HepG2 (cell line): ENCODE measurements around the gene SLC38A3. TPM values are rescaled to one million over a fixed set of nuclear protein-coding genes. Genes with fewer than 3 reads are reported as not detected.
A peak's percentile ranks its signal among the peaks of the same experiment; 100 is the strongest.

Source experiments
- AGO2 ChIP-seq: fragments of 200-400 bp; formaldehyde crosslinking; optimal IDR thresholded peaks from 2 replicates; pipeline ENCODE3; 2017; ENCODE audit warnings: mild to moderate bottlenecking, low read depth, low read length, moderate library complexity
- HMG20A ChIP-seq: IDR thresholded peaks from 2 replicates; pipeline ENCODE4 v1.6.1; 2016; ENCODE audit warnings: borderline replicate concordance
- JUNB ChIP-seq: sonication (generic); formaldehyde crosslinking; IDR thresholded peaks from 2 replicates; pipeline ENCODE4 v1.8.0; 2022; ENCODE audit warnings: missing genetic modification reagents, mild to moderate bottlenecking, borderline replicate concordance
- KDM3A ChIP-seq: IDR thresholded peaks from 2 replicates; pipeline ENCODE4 v1.6.1; 2018; ENCODE audit warnings: low read depth, missing compliant biosample characterization
- NFKBIZ ChIP-seq: IDR thresholded peaks from 2 replicates; pipeline ENCODE4 v1.6.1; 2018; ENCODE audit warnings: missing genetic modification reagents, missing compliant biosample characterization
- POLR2A ChIP-seq, 2 experiments: IDR thresholded peaks; 2 replicates each; pipeline ENCODE4 v1.6.1; 2011; ENCODE audit warnings: low read depth in 2 of 2, low read length in 2 of 2, mild to moderate bottlenecking in 1 of 2, moderate library complexity in 1 of 2; ENCODE audit not compliant: insufficient read depth in 1 of 2
- RBM39 ChIP-seq: fragments of 200-400 bp; formaldehyde crosslinking; IDR thresholded peaks from one replicate; pipeline ENCODE4 v1.6.1; 2018; ENCODE audit warnings: antibody characterized with exemption, mild to moderate bottlenecking, low read depth, low read length; ENCODE audit not compliant: poor library complexity, severe bottlenecking
- ZBTB38 ChIP-seq: sonication (generic); formaldehyde crosslinking; IDR thresholded peaks from 2 replicates; pipeline ENCODE4 v1.5.1; 2020; ENCODE audit warnings: mild to moderate bottlenecking, missing genetic modification reagents
- ZC3H13 ChIP-seq: sonication (generic); formaldehyde crosslinking; IDR thresholded peaks from 2 replicates; pipeline ENCODE4 v1.8.1; 2023; ENCODE audit warnings: mild to moderate bottlenecking, missing genetic modification reagents, moderate library complexity
- ZC3H4 ChIP-seq: sonication (generic); formaldehyde crosslinking; IDR thresholded peaks from 2 replicates; pipeline ENCODE4 v1.4.0; 2020; ENCODE audit warnings: missing genetic modification reagents, borderline replicate concordance
- ZFYVE20 ChIP-seq: sonication (generic); formaldehyde crosslinking; IDR thresholded peaks from 2 replicates; pipeline ENCODE4 v1.8.0; 2023; ENCODE audit warnings: low read depth, mild to moderate bottlenecking, moderate library complexity, missing genetic modification reagents, borderline replicate concordance
- ZNF20 ChIP-seq: sonication (generic); formaldehyde crosslinking; IDR thresholded peaks from 2 replicates; pipeline ENCODE4 v1.4.0; 2020; ENCODE audit warnings: mild to moderate bottlenecking, moderate library complexity, missing genetic modification reagents
- ZNF230 ChIP-seq: sonication (generic); formaldehyde crosslinking; IDR thresholded peaks from 2 replicates; pipeline ENCODE4 v1.4.0; 2020; ENCODE audit warnings: mild to moderate bottlenecking, missing genetic modification reagents
- ZNF430 ChIP-seq: sonication (generic); formaldehyde crosslinking; IDR thresholded peaks from 2 replicates; pipeline ENCODE4 v1.9.0; 2021; ENCODE audit warnings: mild to moderate bottlenecking, missing genetic modification reagents
- ZNF441 ChIP-seq: sonication (generic); formaldehyde crosslinking; IDR thresholded peaks from 2 replicates; pipeline ENCODE4 v1.7.0; 2021; ENCODE audit warnings: missing genetic modification reagents, borderline replicate concordance
- polyA plus RNA-seq, 8 experiments: library from polyadenylated mRNA; depleted of rRNA in 3 of 8; stranded (reverse) in 7 of 8; unstranded in 1 of 8; fragments of >200 nt; fragmentation: Illumina TruSeq in 4 of 8; extraction: Trizol in 4 of 8; gene quantifications; 2 replicates each; pipeline versions ENCODE4 v1.2.1 to v1.2.3, GENCODE V29; 2011 to 2016; ENCODE audit warnings: low read depth in 4 of 8, missing spikeins in 1 of 8, mixed read lengths in 1 of 8; ENCODE audit not compliant: insufficient read depth in 1 of 8
- total RNA-seq, 5 experiments: library from RNA; depleted of rRNA; stranded (reverse); fragments of >200 nt; fragmentation: Illumina TruSeq; extraction: Trizol; gene quantifications; 2 replicates each; pipeline ENCODE4 v1.2.3, GENCODE V29; 2016; ENCODE audit warnings: low read depth in 1 of 5
- TF ChIP-seq, protein P1 (sequence below): sonication (generic); formaldehyde crosslinking; IDR thresholded peaks from 2 replicates; pipeline ENCODE4 v1.4.0; 2020; ENCODE audit warnings: low read depth, mild to moderate bottlenecking, missing genetic modification reagents
- TF ChIP-seq, protein P2 (sequence below): sonication (generic); formaldehyde crosslinking; IDR thresholded peaks from 2 replicates; pipeline ENCODE4 v1.8.1; 2023; ENCODE audit warnings: mild to moderate bottlenecking, missing genetic modification reagents
- TF ChIP-seq, protein P3 (sequence below): sonication (generic); formaldehyde crosslinking; conservative IDR thresholded peaks from 2 replicates; pipeline ENCODE4 v1.8.0; 2022; ENCODE audit warnings: mild to moderate bottlenecking, moderate library complexity, missing genetic modification reagents
- TF ChIP-seq, protein P4 (sequence below): sonication (generic); formaldehyde crosslinking; conservative IDR thresholded peaks from 2 replicates; pipeline ENCODE4 v1.8.1; 2023; ENCODE audit warnings: missing genetic modification reagents
- TF ChIP-seq, protein P5 (sequence below): sonication (generic); IDR thresholded peaks from 2 replicates; pipeline ENCODE4 v1.6.1; 2016; ENCODE audit warnings: low read depth, borderline replicate concordance
- TF ChIP-seq, protein P6 (sequence below): IDR thresholded peaks from 2 replicates; pipeline ENCODE4 v1.6.1; 2016; ENCODE audit warnings: missing compliant biosample characterization, missing genetic modification reagents, borderline replicate concordance

SLC38A3 gene
- total and polyA plus RNA-seq, 2 of the 13 experiments (the other 11 are each of a cell fraction or from before 2014, with no cell fraction given) = 29.8 to 164 TPM

DNA sequence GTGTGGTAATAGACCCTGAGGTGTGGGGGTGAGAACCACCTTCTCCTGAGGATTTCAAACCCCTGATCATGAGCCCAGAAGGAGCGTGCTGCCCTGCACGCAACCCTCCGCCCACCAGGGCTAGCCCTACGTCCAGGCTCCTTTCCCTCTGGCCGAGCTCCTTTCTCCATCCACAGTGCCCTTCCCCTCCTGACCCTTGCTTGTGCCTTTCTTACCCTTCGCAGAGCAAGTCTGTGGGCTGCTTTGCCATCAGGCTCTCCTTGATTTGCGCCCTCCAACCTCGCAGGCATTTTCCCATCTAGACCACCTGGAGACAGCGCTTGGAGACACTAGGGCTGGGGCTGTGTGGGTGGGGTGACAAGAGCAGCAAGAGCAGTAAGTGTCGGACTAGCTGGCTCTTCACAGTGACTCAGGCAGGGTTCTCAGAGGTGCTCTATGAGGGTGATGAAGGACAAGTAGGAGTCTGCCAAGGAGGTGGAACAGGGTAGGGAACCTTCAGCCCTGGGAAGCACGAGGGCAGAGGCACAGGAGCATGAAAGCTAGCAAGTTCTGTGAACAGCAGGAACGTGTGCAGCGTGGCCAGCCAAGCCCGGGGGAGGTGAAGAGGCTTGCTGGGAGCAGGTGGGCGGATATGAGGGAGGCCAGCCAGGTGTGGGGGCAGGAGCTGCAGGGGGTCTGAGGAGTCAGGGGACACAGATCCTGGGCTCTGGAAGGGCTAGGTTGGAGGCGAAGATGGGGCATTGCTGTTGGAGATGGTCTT lies 2.5 kb upstream of the SLC38A3 start (continued):
- TF ChIP-seq, protein P1, sequence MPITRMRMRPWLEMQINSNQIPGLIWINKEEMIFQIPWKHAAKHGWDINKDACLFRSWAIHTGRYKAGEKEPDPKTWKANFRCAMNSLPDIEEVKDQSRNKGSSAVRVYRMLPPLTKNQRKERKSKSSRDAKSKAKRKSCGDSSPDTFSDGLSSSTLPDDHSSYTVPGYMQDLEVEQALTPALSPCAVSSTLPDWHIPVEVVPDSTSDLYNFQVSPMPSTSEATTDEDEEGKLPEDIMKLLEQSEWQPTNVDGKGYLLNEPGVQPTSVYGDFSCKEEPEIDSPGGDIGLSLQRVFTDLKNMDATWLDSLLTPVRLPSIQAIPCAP (CRISPR knock-in tag) = peak; percentile 16; the same call in 1 of the 2 replicates
- 0 out of 2 replicates have a peak, but pooled peaks have one; percentile 34 for TF ChIP-seq ZNF230 (CRISPR knock-in tag)
- TF ChIP-seq, protein P2, sequence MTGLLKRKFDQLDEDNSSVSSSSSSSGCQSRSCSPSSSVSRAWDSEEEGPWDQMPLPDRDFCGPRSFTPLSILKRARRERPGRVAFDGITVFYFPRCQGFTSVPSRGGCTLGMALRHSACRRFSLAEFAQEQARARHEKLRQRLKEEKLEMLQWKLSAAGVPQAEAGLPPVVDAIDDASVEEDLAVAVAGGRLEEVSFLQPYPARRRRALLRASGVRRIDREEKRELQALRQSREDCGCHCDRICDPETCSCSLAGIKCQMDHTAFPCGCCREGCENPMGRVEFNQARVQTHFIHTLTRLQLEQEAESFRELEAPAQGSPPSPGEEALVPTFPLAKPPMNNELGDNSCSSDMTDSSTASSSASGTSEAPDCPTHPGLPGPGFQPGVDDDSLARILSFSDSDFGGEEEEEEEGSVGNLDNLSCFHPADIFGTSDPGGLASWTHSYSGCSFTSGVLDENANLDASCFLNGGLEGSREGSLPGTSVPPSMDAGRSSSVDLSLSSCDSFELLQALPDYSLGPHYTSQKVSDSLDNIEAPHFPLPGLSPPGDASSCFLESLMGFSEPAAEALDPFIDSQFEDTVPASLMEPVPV (CRISPR knock-in tag) = 0 out of 2 replicates have a peak, but pooled peaks have one; percentile 26
- no peak for TF ChIP-seq ZNF20 (CRISPR knock-in tag)
- peak; percentile 62; the same call in 1 of the 2 replicates for TF ChIP-seq ZNF430 (CRISPR knock-in tag)
- TF ChIP-seq HMG20A (CRISPR knock-in tag) = no peak
- no peak for TF ChIP-seq NFKBIZ
- TF ChIP-seq ZFYVE20 = no peak
- TF ChIP-seq, protein P3, sequence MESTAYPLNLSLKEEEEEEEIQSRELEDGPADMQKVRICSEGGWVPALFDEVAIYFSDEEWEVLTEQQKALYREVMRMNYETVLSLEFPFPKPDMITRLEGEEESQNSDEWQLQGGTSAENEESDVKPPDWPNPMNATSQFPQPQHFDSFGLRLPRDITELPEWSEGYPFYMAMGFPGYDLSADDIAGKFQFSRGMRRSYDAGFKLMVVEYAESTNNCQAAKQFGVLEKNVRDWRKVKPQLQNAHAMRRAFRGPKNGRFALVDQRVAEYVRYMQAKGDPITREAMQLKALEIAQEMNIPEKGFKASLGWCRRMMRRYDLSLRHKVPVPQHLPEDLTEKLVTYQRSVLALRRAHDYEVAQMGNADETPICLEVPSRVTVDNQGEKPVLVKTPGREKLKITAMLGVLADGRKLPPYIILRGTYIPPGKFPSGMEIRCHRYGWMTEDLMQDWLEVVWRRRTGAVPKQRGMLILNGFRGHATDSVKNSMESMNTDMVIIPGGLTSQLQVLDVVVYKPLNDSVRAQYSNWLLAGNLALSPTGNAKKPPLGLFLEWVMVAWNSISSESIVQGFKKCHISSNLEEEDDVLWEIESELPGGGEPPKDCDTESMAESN = peak; percentile 5; the same call in 1 of the 2 replicates
- peak; percentile 71; the same call in 1 of the 2 replicates for TF ChIP-seq ZC3H13 (CRISPR knock-in tag)
- TF ChIP-seq AGO2 = peak; percentile 68
- TF ChIP-seq, protein P4, sequence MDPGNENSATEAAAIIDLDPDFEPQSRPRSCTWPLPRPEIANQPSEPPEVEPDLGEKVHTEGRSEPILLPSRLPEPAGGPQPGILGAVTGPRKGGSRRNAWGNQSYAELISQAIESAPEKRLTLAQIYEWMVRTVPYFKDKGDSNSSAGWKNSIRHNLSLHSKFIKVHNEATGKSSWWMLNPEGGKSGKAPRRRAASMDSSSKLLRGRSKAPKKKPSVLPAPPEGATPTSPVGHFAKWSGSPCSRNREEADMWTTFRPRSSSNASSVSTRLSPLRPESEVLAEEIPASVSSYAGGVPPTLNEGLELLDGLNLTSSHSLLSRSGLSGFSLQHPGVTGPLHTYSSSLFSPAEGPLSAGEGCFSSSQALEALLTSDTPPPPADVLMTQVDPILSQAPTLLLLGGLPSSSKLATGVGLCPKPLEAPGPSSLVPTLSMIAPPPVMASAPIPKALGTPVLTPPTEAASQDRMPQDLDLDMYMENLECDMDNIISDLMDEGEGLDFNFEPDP (CRISPR knock-in tag) = 0 out of 2 replicates have a peak, but pooled peaks have one; percentile 85
- TF ChIP-seq POLR2A (IDR thresholded peaks at IDR 0.05; ENCODE audit: insufficient read depth in 1 of 2, low read depth in 2 of 2, low read length in 2 of 2) = peak in 1 of 2 experiments; percentile 0; a peak in 1 of 4 replicates
- TF ChIP-seq, protein P5, sequence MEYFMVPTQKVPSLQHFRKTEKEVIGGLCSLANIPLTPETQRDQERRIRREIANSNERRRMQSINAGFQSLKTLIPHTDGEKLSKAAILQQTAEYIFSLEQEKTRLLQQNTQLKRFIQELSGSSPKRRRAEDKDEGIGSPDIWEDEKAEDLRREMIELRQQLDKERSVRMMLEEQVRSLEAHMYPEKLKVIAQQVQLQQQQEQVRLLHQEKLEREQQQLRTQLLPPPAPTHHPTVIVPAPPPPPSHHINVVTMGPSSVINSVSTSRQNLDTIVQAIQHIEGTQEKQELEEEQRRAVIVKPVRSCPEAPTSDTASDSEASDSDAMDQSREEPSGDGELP = no peak
- TF ChIP-seq ZNF441 (CRISPR knock-in tag) = 0 out of 2 replicates have a peak, but pooled peaks have one; percentile 22
- peak; percentile 84 for TF ChIP-seq ZC3H4 (CRISPR knock-in tag)
- TF ChIP-seq RBM39 = peak; percentile 9
- TF ChIP-seq JUNB (CRISPR knock-in tag) = no peak
- no peak for TF ChIP-seq KDM3A (CRISPR knock-in tag)
- TF ChIP-seq, protein P6, sequence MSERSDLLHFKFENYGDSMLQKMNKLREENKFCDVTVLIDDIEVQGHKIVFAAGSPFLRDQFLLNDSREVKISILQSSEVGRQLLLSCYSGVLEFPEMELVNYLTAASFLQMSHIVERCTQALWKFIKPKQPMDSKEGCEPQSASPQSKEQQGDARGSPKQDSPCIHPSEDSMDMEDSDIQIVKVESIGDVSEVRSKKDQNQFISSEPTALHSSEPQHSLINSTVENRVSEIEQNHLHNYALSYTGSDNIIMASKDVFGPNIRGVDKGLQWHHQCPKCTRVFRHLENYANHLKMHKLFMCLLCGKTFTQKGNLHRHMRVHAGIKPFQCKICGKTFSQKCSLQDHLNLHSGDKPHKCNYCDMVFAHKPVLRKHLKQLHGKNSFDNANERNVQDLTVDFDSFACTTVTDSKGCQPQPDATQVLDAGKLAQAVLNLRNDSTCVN (CRISPR knock-in tag) = 0 out of 2 replicates have a peak, but pooled peaks have one; percentile 4
- peak; percentile 52 for TF ChIP-seq ZBTB38 (CRISPR knock-in tag)
